IMR-90 (cell line): ENCODE measurements around the gene NOP9. TPM values are rescaled to one million over a fixed set of nuclear protein-coding genes. Genes with fewer than 3 reads are reported as not detected.
A peak's percentile ranks its signal among the peaks of the same experiment; 100 is the strongest.

Experiments
- ATAC-seq: fragments of 200-7000 bp; cut with Tn5 transposase; 2 replicates; pipeline ENCODE4 v1.9.1; 2020; ENCODE audit warnings: low read depth, mild to moderate bottlenecking, moderate library complexity
- BruUV-seq: library from RNA; stranded (reverse); fragments of 400-500 nt; replicated peaks from 2 replicates; lab custom pipeline; 2021; lab: Mats Ljungman, UMichigan
- CTCF ChIA-PET: fragments of 300-600 bp; formaldehyde crosslinking; extraction: SDS; loops from one replicate; lab custom pipeline; 2021; ENCODE audit warnings: antibody characterized with exemption; lab: Yijun Ruan, JAX
- POLR2A ChIA-PET: fragments of 300-600 bp; sonication (Branson Sonifier 250); formaldehyde crosslinking; loops from one replicate; lab custom pipeline; 2022; ENCODE audit warnings: antibody characterized with exemption; ENCODE audit not compliant: unreplicated experiment; lab: Charles Lee
- DNase-seq: peaks from one replicate; pipeline ENCODE4 v3.0.0; 2013
- H2AFZ ChIP-seq: replicated peaks from 2 replicates; pipeline ENCODE3; 2013; ENCODE audit warnings: low read length, mild to moderate bottlenecking; ENCODE audit not compliant: poor library complexity
- H2AK5ac ChIP-seq: 2 replicates; pipeline ENCODE4 v1.6.1; 2013; ENCODE audit warnings: low read depth, low read length, inconsistent platforms
- H2AK9ac ChIP-seq: replicated peaks from 2 replicates; pipeline ENCODE3; 2013; ENCODE audit warnings: mild to moderate bottlenecking, low read depth, low read length, moderate library complexity; ENCODE audit not compliant: poor library complexity
- H2BK120ac ChIP-seq: 2 replicates; pipeline ENCODE4 v1.6.1; 2013; ENCODE audit warnings: low read depth, low read length, inconsistent platforms
- H2BK15ac ChIP-seq: 3 replicates; pipeline ENCODE4 v1.6.1; 2013; ENCODE audit warnings: low read depth, low read length, inconsistent platforms
- H2BK20ac ChIP-seq: 2 replicates; pipeline ENCODE4 v1.6.1; 2013; ENCODE audit warnings: low read depth, mild to moderate bottlenecking, inconsistent platforms, low read length, moderate library complexity
- H2BK5ac ChIP-seq: 2 replicates; pipeline ENCODE4 v1.6.1; 2013; ENCODE audit warnings: mild to moderate bottlenecking, low read depth, low read length, inconsistent platforms; ENCODE audit not compliant: poor library complexity, severe bottlenecking
- H3K14ac ChIP-seq: replicated peaks from 2 replicates; pipeline ENCODE4 v1.6.1; 2013; ENCODE audit warnings: low read depth, low read length, inconsistent platforms
- H3K18ac ChIP-seq: 2 replicates; pipeline ENCODE4 v1.6.1; 2013; ENCODE audit warnings: low read depth, low read length, control low read depth
- H3K23ac ChIP-seq: 2 replicates; pipeline ENCODE4 v1.6.1; 2013; ENCODE audit warnings: low read depth, low read length, inconsistent platforms
- H3K27ac ChIP-seq: 2 replicates; pipeline ENCODE4 v1.5.1; 2013; ENCODE audit warnings: mild to moderate bottlenecking, control low read depth, low read length; ENCODE audit not compliant: insufficient read depth
- H3K27me3 ChIP-seq: 2 replicates; pipeline ENCODE4 v1.6.1; 2013; ENCODE audit warnings: low read length; ENCODE audit not compliant: control insufficient read depth, insufficient read depth
- H3K36me3 ChIP-seq: 2 replicates; pipeline ENCODE4 v1.6.1; 2013; ENCODE audit warnings: low read length, mixed read lengths; ENCODE audit not compliant: control insufficient read depth, insufficient read depth
- H3K4ac ChIP-seq: 2 replicates; pipeline ENCODE4 v1.6.1; 2013; ENCODE audit warnings: low read depth, low read length, inconsistent platforms
- H3K4me1 ChIP-seq: 2 replicates; pipeline ENCODE4 v1.6.1; 2013; ENCODE audit warnings: low read length, mixed read lengths; ENCODE audit not compliant: control insufficient read depth, insufficient read depth
- H3K4me2 ChIP-seq: 2 replicates; pipeline ENCODE4 v1.6.1; 2013; ENCODE audit warnings: low read depth, mild to moderate bottlenecking, control low read depth, low read length, moderate library complexity
- H3K4me3 ChIP-seq: 2 replicates; pipeline ENCODE4 v1.5.1; 2013; ENCODE audit warnings: low read depth, mild to moderate bottlenecking, control low read depth, low read length, moderate library complexity; ENCODE audit not compliant: insufficient read depth
- H3K56ac ChIP-seq: 2 replicates; pipeline ENCODE4 v1.6.1; 2013; ENCODE audit warnings: low read length, inconsistent platforms; ENCODE audit not compliant: insufficient read depth; ENCODE audit errors: extremely low read depth
- H3K79me1 ChIP-seq, 2 experiments: 2 replicates each; pipeline ENCODE4 v1.6.1; 2013; ENCODE audit warnings: low read length in 2 of 2, inconsistent platforms in 1 of 2, low read depth in 1 of 2
- H3K9ac ChIP-seq: 2 replicates; pipeline ENCODE4 v1.6.1; 2013; ENCODE audit warnings: low read depth, low read length, control low read depth
- H3K9me1 ChIP-seq: 2 replicates; pipeline ENCODE4 v1.6.1; 2013; ENCODE audit warnings: low read length, inconsistent platforms; ENCODE audit not compliant: insufficient read depth
- H3K9me3 ChIP-seq: 2 replicates; pipeline ENCODE4 v1.6.1; 2013; ENCODE audit warnings: low read length; ENCODE audit not compliant: control insufficient read depth, insufficient read depth
- H4K20me1 ChIP-seq: 2 replicates; pipeline ENCODE4 v1.6.1; 2013; ENCODE audit warnings: low read length, inconsistent platforms; ENCODE audit not compliant: insufficient read depth
- H4K5ac ChIP-seq: 2 replicates; pipeline ENCODE4 v1.6.1; 2013; ENCODE audit warnings: mild to moderate bottlenecking, low read depth, low read length, control low read depth
- H4K8ac ChIP-seq, 2 experiments: 2 replicates each; pipeline ENCODE4 v1.6.1; 2013; ENCODE audit warnings: low read depth in 2 of 2, low read length in 2 of 2, control low read depth in 1 of 2, inconsistent platforms in 1 of 2
- H4K91ac ChIP-seq: 2 replicates; pipeline ENCODE4 v1.6.1; 2013; ENCODE audit warnings: low read depth, low read length, inconsistent platforms; ENCODE audit not compliant: insufficient read depth
- BHLHE40 ChIP-seq: fragments of 150-350 bp; IDR thresholded peaks from 2 replicates; pipeline ENCODE4 v1.6.1; 2016; ENCODE audit warnings: mild to moderate bottlenecking, low read depth, low read length
- CEBPB ChIP-seq: IDR thresholded peaks from 2 replicates; pipeline ENCODE4 v1.6.1; 2012; ENCODE audit warnings: low read depth, low read length, improper control_type of control experiment
- CHD1 ChIP-seq: IDR thresholded peaks from 2 replicates; pipeline ENCODE4 v1.6.1; 2012; ENCODE audit warnings: low read depth, low read length, improper control_type of control experiment
- FOS ChIP-seq: fragments of 150-350 bp; IDR thresholded peaks from 2 replicates; pipeline ENCODE4 v1.6.1; 2016; ENCODE audit warnings: low read depth, low read length
- MAFK ChIP-seq: IDR thresholded peaks from 2 replicates; pipeline ENCODE4 v1.6.1; 2012; ENCODE audit warnings: low read depth, low read length, improper control_type of control experiment
- MAZ ChIP-seq: IDR thresholded peaks from 2 replicates; pipeline ENCODE4 v1.6.1; 2012; ENCODE audit warnings: low read depth, mild to moderate bottlenecking, low read length, improper control_type of control experiment, moderate library complexity, borderline replicate concordance
- MXI1 ChIP-seq: IDR thresholded peaks from 2 replicates; pipeline ENCODE4 v1.6.1; 2012; ENCODE audit warnings: low read depth, mild to moderate bottlenecking, low read length, moderate library complexity, borderline replicate concordance
- NFE2L2 ChIP-seq: fragments of 150-350 bp; IDR thresholded peaks from 2 replicates; pipeline ENCODE4 v1.6.1; 2016; ENCODE audit warnings: low read depth, mild to moderate bottlenecking, low read length
- RAD21 ChIP-seq: IDR thresholded peaks from 2 replicates; pipeline ENCODE4 v1.6.1; 2012; ENCODE audit warnings: low read length, improper control_type of control experiment
- RFX5 ChIP-seq: IDR thresholded peaks from 2 replicates; pipeline ENCODE4 v1.8.0; 2012; ENCODE audit warnings: low read depth, mild to moderate bottlenecking, low read length, moderate library complexity
- SMC3 ChIP-seq: fragments of 150-350 bp; IDR thresholded peaks from 2 replicates; pipeline ENCODE4 v1.6.1; 2016; ENCODE audit warnings: low read depth, mild to moderate bottlenecking, antibody characterized with exemption, low read length, moderate library complexity
- WGBS, 2 experiments: methylation state at CpG; one replicate each; pipeline versions ENCODE4 v1.1.5 to v1.1.7; 2013; ENCODE audit warnings: missing lambda C conversion rate in 2 of 2; ENCODE audit not compliant: insufficient read length in 1 of 2; ENCODE audit errors: extremely low coverage in 2 of 2; 5-methylcytosine and 5-hydroxymethylcytosine counted together
- dilution Hi-C: fragments of 300-500 bp; cut with HindIII; formaldehyde crosslinking; loops from one replicate; pipeline ENCODE4 v1.14.3; 2018; ENCODE audit warnings: low sequenced_read_pairs; ENCODE audit not compliant: unreplicated experiment
- in situ Hi-C: fragments of 300-500 bp; cut with MboI; formaldehyde crosslinking; loops from 3 replicates; pipeline ENCODE4 v1.14.3; 2019; ENCODE audit warnings: low sequenced_read_pairs, inconsistent platforms, mixed read lengths
- intact Hi-C: fragments of 100-400 bp; cut with micrococcal nuclease; formaldehyde crosslinking; loops from 2 replicates; pipeline ENCODE4 v1.10.0; 2022
- polyA plus RNA-seq, 3 experiments: library from polyadenylated mRNA; depleted of rRNA; stranded (reverse); fragments of >200 nt; gene quantifications; 2 replicates each; pipeline ENCODE4 v1.2.3, GENCODE V29; 2012; ENCODE audit warnings: low replicate concordance in 1 of 3
- total RNA-seq: library from RNA; depleted of rRNA; stranded (reverse); fragments of >200 nt; gene quantifications from 2 replicates; pipeline ENCODE4 v1.2.3, GENCODE V29; 2012
- TF ChIP-seq, protein P1 (sequence below): fragments of 150-350 bp; IDR thresholded peaks from 2 replicates; pipeline ENCODE4 v1.6.1; 2017; ENCODE audit warnings: mild to moderate bottlenecking, antibody characterized with exemption, low read length, low read depth
- TF ChIP-seq, protein P2 (sequence below): conservative IDR thresholded peaks from 2 replicates; pipeline ENCODE4 v1.5.1; 2012; ENCODE audit warnings: mild to moderate bottlenecking, low read depth, low read length, improper control_type of control experiment
- TF ChIP-seq, protein P3 (sequence below): fragments of 150-350 bp; IDR thresholded peaks from 2 replicates; pipeline ENCODE4 v1.6.1; 2016; ENCODE audit warnings: low read depth, mild to moderate bottlenecking, low read length, moderate library complexity, borderline replicate concordance

The NOP9 gene
- total and polyA plus RNA-seq, 2 of the 4 experiments (the other 2 are of a cell fraction) = 11.8 to 25.8 TPM

DNA sequence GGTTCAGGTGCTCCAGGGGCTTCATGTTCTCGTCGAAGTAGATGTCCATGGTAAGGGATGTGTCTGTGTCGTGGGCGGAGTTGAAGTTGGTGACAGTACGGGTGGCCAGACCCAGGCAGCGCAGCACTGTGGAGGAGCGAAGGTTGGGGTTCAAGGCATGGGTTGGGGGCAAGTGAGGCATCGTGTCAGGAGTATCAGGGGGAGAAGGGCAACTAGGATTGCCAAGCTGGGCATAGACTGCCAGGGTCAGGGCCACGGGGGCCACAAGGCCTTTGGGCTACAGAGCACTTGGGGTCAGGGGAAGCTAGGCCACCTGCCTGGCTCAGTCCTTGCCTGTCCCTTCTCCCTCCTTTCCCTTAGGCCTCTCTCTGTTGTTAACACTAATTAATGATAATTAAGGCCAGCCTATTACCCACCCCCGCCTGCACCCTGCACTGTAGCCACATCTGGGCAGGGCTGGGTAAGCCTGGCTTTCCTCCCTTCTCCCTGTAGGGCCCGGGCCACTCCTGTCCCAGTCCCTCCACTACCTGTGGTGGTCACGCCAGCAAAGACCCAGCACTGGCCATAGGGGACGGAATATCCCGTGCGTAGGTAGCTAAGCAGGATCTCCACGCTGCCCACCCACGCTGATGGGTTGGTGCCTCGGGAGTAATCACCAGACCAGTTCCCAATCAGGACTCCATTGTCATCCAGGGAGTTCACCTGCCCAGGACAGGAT lies 40.9 kb upstream of the NOP9 start:
- intact Hi-C loops (no loop called here), dilution Hi-C loops (no loop called here), in situ Hi-C loops (no loop called here)
- no peak for DNase-seq
- ChIA-PET CTCF (no interaction called here), POLR2A (no interaction called here)
- Histone ChIP-seq H2AK9ac (peak overlapping the region; percentile 96), H2BK5ac (no peak overlapping the region), H4K20me1 (no peaks in the 10 kb centered on the region), H3K27ac (no peak overlapping the region; the same call in 1 of the 2 replicates), H3K4ac (peak overlapping the region; percentile 60; the same call in 1 of the 2 replicates), H4K5ac (no peak overlapping the region), H4K91ac (peak overlapping the region; percentile 79), H3K14ac (no peak overlapping the region), H3K4me2 (no peak overlapping the region), H3K27me3 (no peaks in the 10 kb centered on the region), H2BK120ac (peak overlapping the region; percentile 79), H4K8ac (peak overlapping the region; percentile 65 to 67; a peak in 2 of 4 replicates), H3K79me1 (peaks cover 0 to 2% of the 10 kb centered on the region in 2 experiments; a peak in 1 of 4 replicates), H3K18ac (no peak overlapping the region), H3K9ac (no peak overlapping the region), H2AK5ac (peak overlapping the region; percentile 84), H3K23ac (no peak overlapping the region), H3K4me3 (no peak overlapping the region), H3K9me1 (peaks cover 16% of the 10 kb centered on the region; the same call in 1 of the 2 replicates), H2BK20ac (peak overlapping the region; percentile 42; the same call in 1 of the 2 replicates), H3K56ac (no peak overlapping the region), H3K36me3 (peaks cover 2% of the 10 kb centered on the region; the same call in 1 of the 2 replicates), H3K4me1 (peaks cover 8% of the 10 kb centered on the region), H3K9me3 (no peaks in the 10 kb centered on the region), H2AFZ (peak overlapping the region; percentile 82), H2BK15ac (peak overlapping the region; percentile 68; the same call in 1 of the 3 replicates)
- no peak for ATAC-seq
- BruUV-seq = no TSS peak
- 92% methylated on average over 7 of the region's 18 CpGs; no CpG with 5 or more reads in 1 of the 2 experiments for WGBS, 2 experiments
- TF ChIP-seq CEBPB (no peak), MAFK (no peak), MAZ (no peak), CHD1 (no peak), NFE2L2 (no peak), MXI1 (no peak), RFX5 (no peak), RAD21 (no peak), FOS (no peak), SMC3 (no peak), BHLHE40 (no peak)
- TF ChIP-seq, protein P1, sequence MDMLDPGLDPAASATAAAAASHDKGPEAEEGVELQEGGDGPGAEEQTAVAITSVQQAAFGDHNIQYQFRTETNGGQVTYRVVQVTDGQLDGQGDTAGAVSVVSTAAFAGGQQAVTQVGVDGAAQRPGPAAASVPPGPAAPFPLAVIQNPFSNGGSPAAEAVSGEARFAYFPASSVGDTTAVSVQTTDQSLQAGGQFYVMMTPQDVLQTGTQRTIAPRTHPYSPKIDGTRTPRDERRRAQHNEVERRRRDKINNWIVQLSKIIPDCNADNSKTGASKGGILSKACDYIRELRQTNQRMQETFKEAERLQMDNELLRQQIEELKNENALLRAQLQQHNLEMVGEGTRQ = no peak
- TF ChIP-seq, protein P2, sequence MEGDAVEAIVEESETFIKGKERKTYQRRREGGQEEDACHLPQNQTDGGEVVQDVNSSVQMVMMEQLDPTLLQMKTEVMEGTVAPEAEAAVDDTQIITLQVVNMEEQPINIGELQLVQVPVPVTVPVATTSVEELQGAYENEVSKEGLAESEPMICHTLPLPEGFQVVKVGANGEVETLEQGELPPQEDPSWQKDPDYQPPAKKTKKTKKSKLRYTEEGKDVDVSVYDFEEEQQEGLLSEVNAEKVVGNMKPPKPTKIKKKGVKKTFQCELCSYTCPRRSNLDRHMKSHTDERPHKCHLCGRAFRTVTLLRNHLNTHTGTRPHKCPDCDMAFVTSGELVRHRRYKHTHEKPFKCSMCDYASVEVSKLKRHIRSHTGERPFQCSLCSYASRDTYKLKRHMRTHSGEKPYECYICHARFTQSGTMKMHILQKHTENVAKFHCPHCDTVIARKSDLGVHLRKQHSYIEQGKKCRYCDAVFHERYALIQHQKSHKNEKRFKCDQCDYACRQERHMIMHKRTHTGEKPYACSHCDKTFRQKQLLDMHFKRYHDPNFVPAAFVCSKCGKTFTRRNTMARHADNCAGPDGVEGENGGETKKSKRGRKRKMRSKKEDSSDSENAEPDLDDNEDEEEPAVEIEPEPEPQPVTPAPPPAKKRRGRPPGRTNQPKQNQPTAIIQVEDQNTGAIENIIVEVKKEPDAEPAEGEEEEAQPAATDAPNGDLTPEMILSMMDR = no peak
- TF ChIP-seq, protein P3, sequence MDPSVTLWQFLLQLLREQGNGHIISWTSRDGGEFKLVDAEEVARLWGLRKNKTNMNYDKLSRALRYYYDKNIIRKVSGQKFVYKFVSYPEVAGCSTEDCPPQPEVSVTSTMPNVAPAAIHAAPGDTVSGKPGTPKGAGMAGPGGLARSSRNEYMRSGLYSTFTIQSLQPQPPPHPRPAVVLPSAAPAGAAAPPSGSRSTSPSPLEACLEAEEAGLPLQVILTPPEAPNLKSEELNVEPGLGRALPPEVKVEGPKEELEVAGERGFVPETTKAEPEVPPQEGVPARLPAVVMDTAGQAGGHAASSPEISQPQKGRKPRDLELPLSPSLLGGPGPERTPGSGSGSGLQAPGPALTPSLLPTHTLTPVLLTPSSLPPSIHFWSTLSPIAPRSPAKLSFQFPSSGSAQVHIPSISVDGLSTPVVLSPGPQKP = no peak
